Frontal cortex (tissue), 4 donors: Measurements from ENCODE around the gene FUT6. TPM values are rescaled to one million over a fixed set of nuclear protein-coding genes. Genes with fewer than 3 reads are reported as not detected.
"Not testable (repeated sequence)": the region's sequence is repeated elsewhere in the genome, so short reads cannot be mapped to it uniquely, and the experiment has no call there.

ENCODE experiments used
- DNase-seq, 2 donors: peaks; one replicate each; pipeline ENCODE4 v3.0.0; 2012; ENCODE audit warnings: low spot score in 2 of 2
- FAIRE-seq: peaks from 2 replicates; lab custom pipeline; 2012; peaks lifted over from hg19 to GRCh38; lab: Jason Lieb, UNC
- total RNA-seq: library from RNA; depleted of rRNA; stranded (reverse); fragments of >200 nt; gene quantifications from one replicate; pipeline ENCODE4 v1.2.3, GENCODE V29; 2014
- donor health status: control.
- donor health status: control.
- donor health status: control.

The FUT6 gene
- total RNA-seq, 1 donor from 2014 or later, result not detected

- DNase-seq (no peak), FAIRE-seq (no peak)
Observed at GRCh38 chr19:5789886-5790558, 49.5 kb downstream of the FUT6 start.

- DNase-seq (no peak), FAIRE-seq (no peak)
Observed at GRCh38 chr19:5789351-5789761, 50.1 kb downstream of the FUT6 start.

GRCh38 chr19:5788422-5788821, 51.1 kb downstream of the FUT6 start:
- no peak for DNase-seq
- FAIRE-seq, result no peak

GRCh38 chr19:5787409-5788182, 51.9 kb downstream of the FUT6 start:
- FAIRE-seq (no peak), DNase-seq (no peak)

GRCh38 chr19:5786593-5787408, 52.7 kb downstream of the FUT6 start:
- DNase-seq (no peak), FAIRE-seq (no peak)

GRCh38 chr19:5785423-5785822, 54.1 kb downstream of the FUT6 start:
- FAIRE-seq (no peak), DNase-seq (no peak)

- DNase-seq (no peak), FAIRE-seq (no peak)
Observed at GRCh38 chr19:5784581-5785147, 54.8 kb downstream of the FUT6 start, which contains the start of gene PRR22. Gene PRR22 (minus strand): TSS chr19:5784746. CDS start chr19:5784660, 86 bp downstream.

- FAIRE-seq, result no peak
Observed at GRCh38 chr19:5782945-5783919, 56.3 kb downstream of the FUT6 start.

GRCh38 chr19:5782322-5782721, 57.2 kb downstream of the FUT6 start:
- FAIRE-seq (no peak), DNase-seq (no peak)

More at GRCh38 chr19:5782945-5783919, 56.3 kb downstream of the FUT6 start:
- no peak for DNase-seq

- not testable (repeated sequence) for FAIRE-seq, DNase-seq
Observed at GRCh38 chr19:5780916-5781315, 58.6 kb downstream of the FUT6 start.

Other genes starting within 250 kb of the FUT6 start
- gene SAFB2, start 216.9 kb downstream of the FUT6 start, total RNA-seq, result 37.9 TPM
- 86.4 TPM for gene SAFB, start 216.6 kb downstream of the FUT6 start, total RNA-seq
- 15.1 TPM for gene MICOS13, start 159.2 kb downstream of the FUT6 start, total RNA-seq
- gene HSD11B1L, start 158.7 kb downstream of the FUT6 start, total RNA-seq, result 27.3 TPM
- gene RPL36, start 149.4 kb downstream of the FUT6 start, total RNA-seq, result 262 TPM
- gene LONP1, start 119.6 kb downstream of the FUT6 start, total RNA-seq, result 39.9 TPM
- 0.41 TPM for gene CATSPERD, start 119.1 kb downstream of the FUT6 start, total RNA-seq
- gene PRR22, start 55.0 kb downstream of the FUT6 start, total RNA-seq, result 0.41 TPM
- gene DUS3L, start 48.5 kb downstream of the FUT6 start, total RNA-seq, result 13.9 TPM
- not detected for gene NRTN, start 34.6 kb downstream of the FUT6 start, total RNA-seq
- not detected for gene FUT3, start 11.7 kb upstream of the FUT6 start, total RNA-seq
- not detected for gene FUT5, start 30.8 kb upstream of the FUT6 start, total RNA-seq
- gene NDUFA11, start 64.1 kb upstream of the FUT6 start, total RNA-seq, result 97.8 TPM
- 3.7 TPM for gene VMAC, start 65.2 kb upstream of the FUT6 start, total RNA-seq
- gene CAPS, start 74.6 kb upstream of the FUT6 start, total RNA-seq, result 2.4 TPM
- gene RANBP3, start 138.4 kb upstream of the FUT6 start, total RNA-seq, result 41.6 TPM